HepG2 (cell line): ENCODE data around the gene RTEL1. TPM values are rescaled to one million over a fixed set of nuclear protein-coding genes. Genes with fewer than 3 reads are reported as not detected.
A peak's percentile ranks its signal among the peaks of the same experiment; 100 is the strongest.

Source experiments
- ATAC-seq: fragments of 200-7000 bp; cut with Tn5 transposase; 3 replicates; pipeline ENCODE4 v1.9.1; 2020; ENCODE audit warnings: mild to moderate bottlenecking, moderate library complexity
- BruUV-seq: library from RNA; stranded (reverse); fragments of 400-500 nt; replicated peaks from 2 replicates; lab custom pipeline; 2021; lab: Mats Ljungman, UMichigan
- CTCF ChIA-PET: fragments of 300-600 bp; formaldehyde crosslinking; extraction: SDS; loops from one replicate; lab custom pipeline; 2021; ENCODE audit warnings: low total read pairs, inconsistent platforms, low intra/inter-chr PET ratio; lab: Yijun Ruan, JAX
- POLR2A ChIA-PET: fragments of 350-600 bp; sonication (Branson Sonifier 250); formaldehyde crosslinking; loops from one replicate; lab custom pipeline; 2020; ENCODE audit warnings: antibody characterized with exemption, inconsistent platforms; lab: Yijun Ruan, JAX
- DNase-seq: peaks from one replicate; pipeline ENCODE4 v3.0.0-alpha.2; 2015; ENCODE audit warnings: low spot score
- FAIRE-seq: peaks from 3 replicates; lab custom pipeline; 2011; peaks lifted over from hg19 to GRCh38; lab: Jason Lieb, UNC
- H2AFZ ChIP-seq: one replicate; pipeline ENCODE4 v1.6.1; 2011; ENCODE audit warnings: low read length, inconsistent platforms
- H3K27ac ChIP-seq: fragments of 300-600 bp; 3 replicates; pipeline ENCODE4 v1.8.0; 2011; ENCODE audit warnings: mixed run types, mild to moderate bottlenecking, mixed read lengths, low read length, inconsistent platforms; ENCODE audit not compliant: insufficient read depth; ENCODE audit errors: extremely low read length
- H3K27me3 ChIP-seq, 2 experiments: fragments of 200-600 bp in 1 of 2; 2 replicates in 1 of 2; 3 replicates in 1 of 2; pipeline versions ENCODE4 v1.6.0 to v1.8.0; 2011; ENCODE audit warnings: low read length in 2 of 2, mild to moderate bottlenecking in 2 of 2, moderate library complexity in 2 of 2, inconsistent platforms in 1 of 2; ENCODE audit not compliant: insufficient read depth in 2 of 2, control insufficient read depth in 1 of 2
- H3K36me3 ChIP-seq, 2 experiments: fragments of 200-600 bp in 1 of 2; replicated peaks in 1 of 2; 2 replicates in 1 of 2; 3 replicates in 1 of 2; pipeline versions ENCODE4 v1.5.1 to v1.8.0; 2011; ENCODE audit warnings: low read length in 2 of 2, inconsistent platforms in 1 of 2; ENCODE audit not compliant: insufficient read depth in 2 of 2, control insufficient read depth in 1 of 2
- H3K4me1 ChIP-seq: 2 replicates; pipeline ENCODE4 v1.5.1; 2012; ENCODE audit warnings: low read length, inconsistent platforms; ENCODE audit not compliant: insufficient read depth
- H3K4me2 ChIP-seq: 2 replicates; pipeline ENCODE4 v1.6.0; 2011; ENCODE audit warnings: low read depth, low read length, inconsistent platforms
- H3K4me3 ChIP-seq, 3 experiments: fragments of 200-600 bp in 1 of 3; sonication (generic), shearing (Covaris generic) in 1 of 3; replicated peaks in 1 of 3; 2 replicates each; pipeline ENCODE4 v1.5.1; 2011 to 2016; ENCODE audit warnings: low read length in 3 of 3, inconsistent platforms in 2 of 3, low read depth in 2 of 3, mild to moderate bottlenecking in 2 of 3, control low read depth in 1 of 3, mixed read lengths in 1 of 3; ENCODE audit not compliant: insufficient read depth in 1 of 3
- H3K79me2 ChIP-seq: one replicate; pipeline ENCODE4 v1.6.1; 2011; ENCODE audit warnings: low read length, inconsistent platforms; ENCODE audit not compliant: insufficient read depth
- H3K9ac ChIP-seq: 2 replicates; pipeline ENCODE4 v1.6.0; 2011; ENCODE audit warnings: mild to moderate bottlenecking, low read depth, low read length, inconsistent platforms; ENCODE audit not compliant: insufficient read depth
- H3K9me3 ChIP-seq: 2 replicates; pipeline ENCODE4 v1.5.1; 2012; ENCODE audit warnings: mild to moderate bottlenecking, low read length
- H4K20me1 ChIP-seq: 2 replicates; pipeline ENCODE4 v1.6.0; 2011; ENCODE audit warnings: inconsistent platforms, mild to moderate bottlenecking, low read length, moderate library complexity; ENCODE audit not compliant: insufficient read depth
- CHCHD3 ChIP-seq: sonication (generic); formaldehyde crosslinking; IDR thresholded peaks from 2 replicates; pipeline ENCODE4 v1.8.0; 2022; ENCODE audit warnings: mild to moderate bottlenecking, missing genetic modification reagents, moderate library complexity
- DZIP1 ChIP-seq: sonication (generic); formaldehyde crosslinking; IDR thresholded peaks from 2 replicates; pipeline ENCODE4 v1.5.0; 2020; ENCODE audit warnings: mild to moderate bottlenecking, missing genetic modification reagents
- MIER2 ChIP-seq: IDR thresholded peaks from 2 replicates; pipeline ENCODE4 v1.6.1; 2016; ENCODE audit warnings: missing biosample characterization, missing genetic modification reagents
- MXD3 ChIP-seq: IDR thresholded peaks from 2 replicates; pipeline ENCODE4 v1.6.1; 2016; ENCODE audit warnings: mild to moderate bottlenecking, missing biosample characterization, missing genetic modification reagents
- MYNN ChIP-seq: sonication (generic); formaldehyde crosslinking; IDR thresholded peaks from 2 replicates; pipeline ENCODE4 v1.4.0; 2020; ENCODE audit warnings: mild to moderate bottlenecking, low read depth, missing genetic modification reagents
- SIX4 ChIP-seq: sonication (generic); formaldehyde crosslinking; IDR thresholded peaks from 2 replicates; pipeline ENCODE4 v1.4.0; 2020; ENCODE audit warnings: missing genetic modification reagents
- TEAD3 ChIP-seq: optimal IDR thresholded peaks from 2 replicates; pipeline ENCODE3; 2016; ENCODE audit warnings: borderline replicate concordance
- THAP11 ChIP-seq: IDR thresholded peaks from 2 replicates; pipeline ENCODE4 v1.6.1; 2016; ENCODE audit warnings: missing biosample characterization, missing genetic modification reagents
- YEATS2 ChIP-seq: sonication (generic); formaldehyde crosslinking; IDR thresholded peaks from 2 replicates; pipeline ENCODE4 v1.4.0; 2020; ENCODE audit warnings: missing genetic modification reagents, borderline replicate concordance
- ZGPAT ChIP-seq: IDR thresholded peaks from 2 replicates; pipeline ENCODE4 v1.6.1; 2016; ENCODE audit warnings: mild to moderate bottlenecking
- ZNF362 ChIP-seq: sonication (generic); formaldehyde crosslinking; IDR thresholded peaks from 2 replicates; pipeline ENCODE4 v1.4.0; 2020; ENCODE audit warnings: missing genetic modification reagents, mild to moderate bottlenecking, borderline replicate concordance
- WGBS: methylation state at CpG from one replicate; pipeline ENCODE4 v1.1.6; 2017; ENCODE audit warnings: low lambda C conversion rate; 5-methylcytosine and 5-hydroxymethylcytosine counted together
- in situ Hi-C: cut with HindIII; loops from 2 replicates; pipeline ENCODE4 v1.10.0; 2017; ENCODE audit warnings: low pct_unique_long_range_greater_than_20kb; ENCODE audit not compliant: extremely low pct_ligation_motif_present
- intact Hi-C: fragments of 100-400 bp; cut with micrococcal nuclease; formaldehyde crosslinking; loops from one replicate; pipeline ENCODE4 v1.10.0; 2022; ENCODE audit not compliant: unreplicated experiment
- polyA plus RNA-seq, 8 experiments: library from polyadenylated mRNA; depleted of rRNA in 3 of 8; stranded (reverse) in 7 of 8; unstranded in 1 of 8; fragments of >200 nt; fragmentation: Illumina TruSeq in 4 of 8; extraction: Trizol in 4 of 8; gene quantifications; 2 replicates each; pipeline versions ENCODE4 v1.2.1 to v1.2.3, GENCODE V29; 2011 to 2016; ENCODE audit warnings: low read depth in 4 of 8, missing spikeins in 1 of 8, mixed read lengths in 1 of 8; ENCODE audit not compliant: insufficient read depth in 1 of 8
- total RNA-seq, 5 experiments: library from RNA; depleted of rRNA; stranded (reverse); fragments of >200 nt; fragmentation: Illumina TruSeq; extraction: Trizol; gene quantifications; 2 replicates each; pipeline ENCODE4 v1.2.3, GENCODE V29; 2016; ENCODE audit warnings: low read depth in 1 of 5

Gene RTEL1
- total and polyA plus RNA-seq, 2 of the 13 experiments (the other 11 are each of a cell fraction or from before 2014, with no cell fraction given), result 21.8 to 36.4 TPM

GRCh38 chr20:63706852-63707557 lies 48.9 kb downstream of the RTEL1 start:
- peak; percentile 77 for DNase-seq
- Histone ChIP-seq H3K27ac (peak overlapping the region; percentile 81), H3K27me3 (no peaks in the 10 kb centered on the region; a peak in 1 of 5 replicates), H4K20me1 (peaks cover 10% of the 10 kb centered on the region; the same call in 1 of the 2 replicates), H3K9me3 (no peaks in the 10 kb centered on the region), H3K4me3 (peak overlapping the region; percentile 79 to 99 (median 99)), H3K4me2 (peak overlapping the region; percentile 96), H3K36me3 (peaks cover 25 to 58% of the 10 kb centered on the region in 2 experiments), H3K79me2 (peaks cover 58% of the 10 kb centered on the region), H2AFZ (no peak overlapping the region), H3K9ac (peak overlapping the region; percentile 97), H3K4me1 (peaks cover 36% of the 10 kb centered on the region)
- ChIA-PET POLR2A (interaction anchor here (0.6 to 12.4 kb wide), 22 partner anchors 9 to 348 kb away, joined by 3 to 190 read pairs (median 7); partner anchors contain the start of genes GMEB2, LIME1, PRPF6 and RTEL1), CTCF (interaction anchor here (1.1 to 3.2 kb wide), 6 partner anchors 31 to 267 kb away, joined by 4 to 15 read pairs (median 6); partner anchors contain the start of genes LIME1 and TPD52L2)
- no TSS peak for BruUV-seq
- intact Hi-C loops, result loop anchor here (1.0 to 2.0 kb wide), 3 partner anchors 34 to 158 kb away; partner anchors contain the start of gene TPD52L2
- under 1% methylated on average over 39 of the region's 56 CpGs for WGBS
- in situ Hi-C loops, result loop anchor here (5.0 to 10.0 kb wide), 3 partner anchors 35 to 150 kb away; no protein-coding TSS in a partner anchor
- ATAC-seq, result peak; percentile 71
- FAIRE-seq, result peak; percentile 93
- TF ChIP-seq THAP11 (CRISPR knock-in tag) (peak; percentile 76), DZIP1 (CRISPR knock-in tag) (peak; percentile 84), YEATS2 (CRISPR knock-in tag) (peak; percentile 75), MIER2 (CRISPR knock-in tag) (peak; percentile 49; the same call in 1 of the 2 replicates), TEAD3 (CRISPR knock-in tag) (peak; percentile 80), CHCHD3 (CRISPR knock-in tag) (peak; percentile 64; the same call in 1 of the 2 replicates), MYNN (CRISPR knock-in tag) (no peak), ZNF362 (CRISPR knock-in tag) (peak; percentile 56; the same call in 1 of the 2 replicates), MXD3 (CRISPR knock-in tag) (no peak), ZGPAT (CRISPR knock-in tag) (no peak), SIX4 (CRISPR knock-in tag) (0 out of 2 replicates have a peak, but pooled peaks have one; percentile 54)
